GM19463 (cell line): ENCODE measurements around the gene RTP3.

Experiments
- ATAC-seq: cut with Tn5 transposase; IDR thresholded peaks from one replicate; pipeline ENCODE4 v1.9.1; 2021; ENCODE audit warnings: mild to moderate bottlenecking, moderate library complexity; ENCODE audit not compliant: unreplicated experiment

Gene RTP3

DNA sequence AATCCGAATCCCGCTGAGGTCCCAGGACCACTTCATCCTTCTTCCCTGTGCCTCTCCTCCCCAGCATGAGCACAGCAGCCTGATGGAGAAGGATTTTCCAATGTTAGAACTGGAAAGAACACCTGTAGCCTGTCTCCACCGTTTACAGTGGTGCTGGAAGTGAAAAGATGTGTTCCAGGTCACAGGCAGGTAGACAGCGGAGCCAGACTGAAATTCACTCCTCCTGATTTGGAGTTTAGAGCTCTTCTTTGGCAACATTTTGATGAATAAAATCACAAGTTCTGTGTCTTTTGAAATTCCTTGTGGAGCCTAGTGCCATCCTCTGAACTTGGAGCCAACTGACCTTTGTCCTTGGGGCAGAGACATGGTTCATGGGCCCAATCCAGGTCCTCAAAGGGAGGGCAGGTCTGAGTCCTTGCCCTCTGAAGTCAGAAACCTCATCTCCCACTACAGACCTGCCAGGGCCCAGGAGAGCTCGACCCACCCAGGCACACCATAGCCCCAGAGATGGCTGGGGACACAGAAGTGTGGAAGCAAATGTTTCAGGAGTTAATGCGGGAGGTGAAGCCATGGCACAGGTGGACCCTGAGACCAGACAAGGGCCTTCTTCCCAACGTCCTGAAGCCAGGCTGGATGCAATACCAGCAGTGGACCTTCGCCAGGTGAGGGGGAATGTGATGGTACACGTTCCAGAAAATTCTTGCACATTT, at the start of gene RTP3:
RTP3 (plus strand) TSS at position 421 of the 710 bp plus-strand sequence; CDS start at position 508, 87 bp downstream.
- ATAC-seq, result no peak

GRCh38 chr3:46448721-46449120, 49.1 kb upstream of the RTP3 start:
- no peak for ATAC-seq

GRCh38 chr3:46449755-46450552, 47.8 kb upstream of the RTP3 start:
- ATAC-seq, result no peak

DNA sequence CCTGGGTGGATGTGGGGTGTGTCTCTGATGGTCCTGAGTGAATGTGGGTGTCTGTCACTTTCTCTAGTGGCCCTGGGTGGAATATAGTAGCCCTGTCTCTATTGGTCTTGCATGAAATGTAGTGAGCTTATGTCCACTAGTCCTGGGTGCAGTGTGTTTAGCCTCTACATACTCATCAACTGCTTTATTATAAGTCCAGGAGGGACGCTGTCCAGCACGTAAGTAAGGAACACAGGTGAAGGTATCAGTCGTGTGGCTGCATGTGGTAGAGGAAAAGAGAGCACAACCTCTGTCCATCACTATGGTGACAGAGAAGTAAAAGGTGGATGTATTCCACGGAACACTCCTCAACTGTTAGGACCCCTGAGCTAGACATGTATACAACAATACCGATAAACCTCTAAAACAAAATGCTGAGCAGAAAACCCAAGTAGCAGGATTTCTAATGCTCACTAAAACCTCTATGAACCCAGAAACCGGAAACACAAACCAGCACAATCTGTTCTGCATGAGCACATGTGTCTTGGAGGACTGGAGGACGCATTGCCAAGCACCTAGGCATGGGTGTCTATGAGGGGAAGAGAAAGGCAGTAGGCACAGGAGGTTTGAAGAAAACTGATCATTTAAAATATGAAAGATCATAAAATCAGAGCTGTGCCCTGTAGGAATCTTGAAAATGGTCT, 44.1 kb upstream of the RTP3 start:
- no peak for ATAC-seq

DNA sequence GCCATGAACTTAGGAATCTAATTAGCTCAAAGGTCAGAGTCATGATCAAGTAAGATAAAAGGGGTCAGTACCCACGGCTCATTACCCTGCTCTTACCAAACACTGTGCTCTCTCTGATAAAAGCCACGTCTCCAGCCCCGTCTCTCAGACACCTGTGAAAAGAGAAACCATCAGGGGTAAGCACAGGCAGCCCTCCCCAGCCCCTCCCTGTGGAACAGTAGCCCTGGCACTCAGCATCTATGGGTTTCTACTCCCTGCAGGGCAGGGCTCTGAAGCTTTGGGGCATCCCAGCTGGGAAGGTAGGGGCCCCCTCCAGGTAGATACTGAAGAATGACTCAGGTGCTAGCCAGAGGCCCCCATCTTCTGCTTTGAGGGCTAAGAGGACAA, 43.6 kb upstream of the RTP3 start:
- no peak for ATAC-seq

DNA sequence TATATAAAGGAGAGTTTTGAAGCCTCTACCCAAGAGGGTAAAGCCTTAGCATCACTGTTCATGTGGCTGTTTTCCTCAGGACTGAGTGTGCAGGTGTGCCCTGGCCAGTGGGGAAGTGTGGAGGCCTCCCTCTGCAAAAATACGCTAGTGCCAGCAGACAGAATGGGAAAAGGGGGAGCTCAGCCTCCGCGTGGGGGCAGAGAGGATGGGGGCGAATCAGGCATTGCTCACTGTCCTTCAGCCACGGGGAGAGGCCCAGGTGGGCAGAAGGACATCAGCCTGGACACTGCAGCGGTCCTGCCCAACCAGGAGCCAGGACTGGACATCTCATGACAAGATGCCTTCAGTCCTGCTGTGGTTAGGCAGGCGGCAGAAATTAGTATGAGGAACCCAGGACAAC, 43.2 kb upstream of the RTP3 start:
- ATAC-seq, result no peak

- no peak for ATAC-seq
Observed at GRCh38 chr3:46455231-46456115, 42.3 kb upstream of the RTP3 start.

DNA sequence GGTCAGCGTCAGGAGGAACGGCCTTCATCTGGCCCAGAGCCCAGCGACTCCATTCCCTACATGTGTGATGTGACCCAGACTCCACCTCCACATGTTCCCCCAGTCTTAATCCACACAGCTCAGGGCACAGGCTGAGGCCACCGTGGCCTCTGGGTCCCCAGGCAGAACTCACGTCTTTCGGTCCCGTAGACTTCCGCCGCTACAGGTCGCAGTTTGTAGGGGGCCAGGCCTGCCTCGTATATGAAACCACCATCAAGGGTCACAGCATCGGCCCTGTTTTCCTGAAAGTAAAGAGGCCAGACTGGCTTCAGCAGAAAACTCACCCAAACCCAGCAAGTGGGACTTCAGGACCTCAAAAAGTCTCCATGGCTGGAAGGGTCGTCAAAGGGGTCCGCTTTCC, 41.7 kb upstream of the RTP3 start:
- ATAC-seq, result no peak

- no peak for ATAC-seq
Observed at GRCh38 chr3:46460051-46460450, 37.7 kb upstream of the RTP3 start.

DNA sequence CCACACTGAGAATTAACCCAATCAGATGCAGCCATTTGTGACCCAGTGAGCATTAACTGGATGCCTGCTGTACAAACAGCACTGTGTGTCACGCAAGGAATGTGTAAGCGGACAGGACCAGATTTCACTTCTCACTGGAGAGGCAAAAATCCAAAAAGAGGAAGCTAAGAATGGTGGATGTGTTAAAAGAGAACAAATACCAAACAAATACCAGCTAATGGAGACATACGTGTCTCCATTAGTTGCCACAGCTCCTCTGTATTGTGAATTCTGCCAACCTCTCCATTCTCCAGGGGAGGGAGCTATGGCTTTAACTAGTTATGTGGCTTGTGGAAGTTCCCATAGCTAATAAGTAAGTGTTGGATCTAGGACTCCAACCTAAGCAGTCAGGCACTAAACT, 35.7 kb upstream of the RTP3 start:
- no peak for ATAC-seq

DNA sequence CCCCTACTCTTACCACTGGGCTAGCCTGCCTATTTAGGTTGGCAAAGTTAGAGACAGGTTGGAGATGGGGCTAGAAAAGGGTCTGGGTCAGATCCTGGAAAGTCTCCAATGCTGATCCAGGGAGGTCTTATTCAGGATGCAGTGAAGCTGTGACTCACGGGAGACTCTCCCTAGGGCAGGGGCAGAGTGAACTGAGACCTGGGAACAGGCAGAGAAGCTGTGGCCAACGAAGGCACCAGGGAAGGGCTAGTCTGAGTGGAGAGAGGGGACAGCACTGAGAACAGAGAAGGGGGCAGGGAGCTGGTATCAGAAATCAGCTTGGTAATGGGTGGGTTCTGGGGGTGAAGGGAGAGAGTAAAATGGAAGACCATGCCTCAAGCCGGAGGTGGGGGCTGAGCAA, 35.3 kb upstream of the RTP3 start:
- no peak for ATAC-seq

- no peak for ATAC-seq
Observed at GRCh38 chr3:46463120-46463867, 34.5 kb upstream of the RTP3 start.

DNA sequence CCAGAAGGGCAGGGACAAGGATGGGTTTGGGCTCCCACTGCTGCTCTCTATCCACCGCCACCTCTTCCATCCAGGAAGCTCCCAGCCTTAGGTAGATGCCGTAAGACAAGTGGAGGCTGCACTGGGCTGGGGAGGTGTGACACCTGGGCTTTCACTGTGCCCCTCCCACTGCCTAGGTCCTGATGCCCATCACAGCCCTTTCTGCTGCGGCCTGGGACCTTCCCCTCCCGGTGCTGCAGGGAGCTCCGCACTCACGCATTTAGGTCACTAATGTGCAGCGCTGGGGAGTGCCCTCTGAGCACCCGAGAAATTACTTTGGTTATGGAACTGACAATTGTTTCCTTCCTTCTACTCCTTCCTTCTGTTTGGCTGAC, 33.9 kb upstream of the RTP3 start:
- no peak for ATAC-seq

- ATAC-seq, result no peak
Observed at GRCh38 chr3:46464326-46465195, 33.2 kb upstream of the RTP3 start, which contains the start of gene LTF. Gene LTF (minus strand): TSS chr3:46464905. CDS start chr3:46464867, 38 bp downstream.

GRCh38 chr3:46465196-46465520, 32.6 kb upstream of the RTP3 start:
- ATAC-seq, result no peak

GRCh38 chr3:46466273-46466672, 31.5 kb upstream of the RTP3 start:
- no peak for ATAC-seq

- ATAC-seq, result no peak
Observed at GRCh38 chr3:46466871-46467403, 30.8 kb upstream of the RTP3 start.

- ATAC-seq, result no peak
Observed at GRCh38 chr3:46467562-46467961, 30.2 kb upstream of the RTP3 start.
